IPS-NIHi7 (cell line): ENCODE results near the gene PI4KB.
"Not testable (repeated sequence)": the region's sequence is repeated elsewhere in the genome, so short reads cannot be mapped to it uniquely, and the experiment has no call there.

Source experiments
- DNase-seq: peaks from one replicate; pipeline ENCODE4 v3.0.0; 2012; ENCODE audit warnings: mixed read lengths; ENCODE audit errors: extremely low spot score

The PI4KB gene

DNA sequence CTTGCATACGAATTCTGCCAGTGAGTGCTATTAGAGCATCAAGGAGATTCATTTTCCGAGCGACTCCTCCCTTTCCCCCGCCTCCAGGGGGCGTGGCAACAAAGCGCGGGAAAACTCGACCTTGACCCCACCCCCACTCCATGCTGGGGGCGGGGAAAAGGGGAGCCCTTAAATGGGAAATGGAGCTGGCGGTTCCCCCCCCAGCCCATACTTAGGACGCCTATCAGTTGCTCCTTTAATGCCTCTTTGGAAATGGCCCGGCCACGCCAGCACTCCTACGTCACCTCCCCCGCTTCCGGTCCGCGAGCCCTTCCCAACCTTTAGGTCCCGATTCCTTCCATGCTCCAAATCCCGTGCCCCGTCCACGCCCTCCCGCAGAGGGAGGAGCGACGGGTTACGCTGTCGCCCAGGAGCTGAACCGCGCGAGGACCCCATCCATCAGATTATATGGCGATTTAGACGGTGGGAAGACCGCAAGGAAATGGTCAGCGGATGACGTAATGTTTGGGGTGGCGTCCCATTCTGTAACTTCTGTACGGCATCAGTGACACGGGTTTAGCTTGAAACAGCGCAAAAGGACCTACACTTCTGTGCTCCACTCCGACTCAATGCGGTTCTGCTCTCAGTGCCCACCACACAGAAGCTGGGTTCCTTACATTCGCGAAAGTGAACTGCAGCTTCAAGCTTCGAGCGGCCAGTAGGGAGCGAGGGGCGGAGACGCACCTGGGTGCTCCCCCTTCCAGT is 45.8 kb downstream of the PI4KB start:
- DNase-seq = peak; percentile 95

DNA sequence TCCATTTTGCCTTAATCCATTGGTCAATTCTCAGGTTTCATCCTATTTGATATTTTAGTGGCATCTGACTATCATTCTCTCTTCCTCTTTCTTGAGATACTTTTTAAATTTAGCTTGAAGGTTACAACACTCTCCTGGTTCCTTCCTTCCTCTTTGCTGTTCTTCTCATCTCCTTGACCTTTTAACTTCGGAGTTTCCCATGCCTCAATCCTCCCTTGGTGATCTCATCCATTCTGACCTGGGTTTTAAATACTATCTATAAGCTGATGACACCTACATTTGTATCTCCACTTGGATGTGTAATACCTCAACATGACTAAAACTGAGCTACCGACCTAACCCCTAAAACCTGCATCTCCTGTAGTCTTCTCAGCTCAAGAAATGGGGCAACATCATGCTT is 50.0 kb downstream of the PI4KB start:
- no peak for DNase-seq

DNA sequence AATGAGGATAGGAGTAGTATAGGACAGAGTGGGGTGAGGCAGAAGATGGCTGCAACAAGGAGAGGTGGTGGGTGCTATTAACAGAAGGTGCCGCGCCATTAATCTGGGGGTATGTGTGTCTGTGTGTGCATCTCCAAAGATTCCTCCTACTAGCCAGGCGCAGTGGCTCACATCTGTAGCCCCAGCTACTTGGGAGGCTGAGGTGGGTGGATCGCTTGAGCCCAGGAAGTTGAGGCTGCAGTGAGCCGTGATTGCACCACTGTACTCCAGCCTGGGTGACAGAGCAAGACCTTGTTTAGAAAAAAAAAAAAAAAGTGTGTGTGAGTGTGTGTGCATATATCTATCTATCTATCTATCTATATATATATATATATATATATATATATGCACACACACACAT is 51.9 kb downstream of the PI4KB start:
- DNase-seq = not testable (repeated sequence)

DNA sequence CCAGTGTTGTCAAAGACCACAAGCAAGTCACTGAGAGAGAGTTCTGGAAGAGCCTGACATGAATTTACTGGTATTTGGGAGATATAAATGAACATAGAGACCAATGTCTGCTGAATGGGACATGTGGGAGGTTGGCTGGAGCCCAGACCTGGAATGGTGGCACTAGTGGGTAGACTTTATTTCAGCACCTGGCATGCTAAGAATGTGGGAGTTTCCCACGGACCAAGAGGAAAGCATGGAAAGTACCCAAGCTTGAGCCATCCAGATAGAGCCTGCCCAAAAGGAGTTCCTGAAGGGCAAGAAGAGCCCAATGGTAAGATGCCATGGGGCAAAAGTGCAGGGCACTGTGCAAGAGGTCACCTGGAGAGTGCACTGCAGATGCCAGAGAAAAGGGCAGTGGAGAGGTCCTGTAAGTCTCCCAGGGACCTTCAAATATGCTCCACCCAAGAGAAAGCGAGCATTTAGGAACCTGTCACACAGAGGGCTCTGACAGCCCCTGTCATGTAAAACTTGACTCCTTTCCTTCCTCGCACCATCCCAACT is 53.2 kb downstream of the PI4KB start:
- no peak for DNase-seq

DNA sequence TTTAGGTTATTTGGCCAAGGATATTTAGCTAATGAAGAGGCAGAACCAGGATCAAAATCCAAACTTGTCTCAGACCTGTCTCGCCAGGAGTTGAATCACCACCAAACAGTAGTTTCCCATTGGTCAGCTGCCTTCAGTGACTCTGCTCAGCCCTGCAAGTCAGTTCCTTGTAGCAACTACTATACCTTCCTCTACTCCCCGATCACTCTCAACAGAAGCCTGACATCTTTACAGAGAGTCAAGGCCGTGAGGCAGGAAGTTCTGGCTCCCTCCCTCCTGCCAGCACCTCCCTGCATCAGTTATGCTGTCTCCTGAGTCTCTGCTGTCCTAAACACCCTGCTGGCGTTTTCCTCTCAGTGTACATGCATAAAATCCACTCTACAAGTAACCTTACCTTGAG is 59.5 kb downstream of the PI4KB start:
- DNase-seq = no peak

DNA sequence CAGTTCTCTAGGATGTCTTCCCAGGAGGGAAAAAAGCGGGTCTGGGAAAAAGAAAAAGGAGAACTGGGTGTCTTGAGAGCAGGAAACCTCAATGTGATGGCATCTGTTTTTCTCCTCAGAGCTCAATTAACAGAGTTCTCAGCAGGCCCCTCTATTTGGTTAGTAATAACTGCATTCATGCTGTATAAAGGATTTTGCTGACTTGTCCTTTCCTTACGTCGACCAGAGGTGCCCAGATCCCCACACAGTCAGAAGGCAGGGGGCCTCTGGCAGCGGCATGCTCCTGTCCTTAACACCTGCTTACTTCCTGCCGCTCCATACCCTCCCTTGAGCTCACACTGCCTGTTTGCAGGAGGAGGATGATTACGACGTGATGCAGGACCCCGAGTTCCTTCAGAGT is 60.4 kb downstream of the PI4KB start:
- no peak for DNase-seq

DNA sequence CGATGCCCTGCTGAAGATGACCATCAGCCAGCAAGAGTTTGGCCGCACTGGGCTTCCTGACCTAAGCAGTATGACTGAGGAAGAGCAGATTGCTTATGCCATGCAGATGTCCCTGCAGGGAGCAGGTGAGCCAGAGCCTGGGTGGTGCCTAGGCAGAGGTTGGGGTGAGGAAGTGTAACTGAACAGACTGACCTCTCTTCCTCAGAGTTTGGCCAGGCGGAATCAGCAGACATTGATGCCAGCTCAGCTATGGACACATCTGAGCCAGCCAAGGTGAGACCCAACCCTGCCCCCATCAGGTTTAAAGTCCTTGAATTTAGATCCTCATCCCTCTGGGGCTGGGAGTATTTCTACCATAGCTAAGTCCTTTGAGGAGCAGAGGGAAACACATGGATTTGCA is 60.9 kb downstream of the PI4KB start:
- no peak for DNase-seq

DNA sequence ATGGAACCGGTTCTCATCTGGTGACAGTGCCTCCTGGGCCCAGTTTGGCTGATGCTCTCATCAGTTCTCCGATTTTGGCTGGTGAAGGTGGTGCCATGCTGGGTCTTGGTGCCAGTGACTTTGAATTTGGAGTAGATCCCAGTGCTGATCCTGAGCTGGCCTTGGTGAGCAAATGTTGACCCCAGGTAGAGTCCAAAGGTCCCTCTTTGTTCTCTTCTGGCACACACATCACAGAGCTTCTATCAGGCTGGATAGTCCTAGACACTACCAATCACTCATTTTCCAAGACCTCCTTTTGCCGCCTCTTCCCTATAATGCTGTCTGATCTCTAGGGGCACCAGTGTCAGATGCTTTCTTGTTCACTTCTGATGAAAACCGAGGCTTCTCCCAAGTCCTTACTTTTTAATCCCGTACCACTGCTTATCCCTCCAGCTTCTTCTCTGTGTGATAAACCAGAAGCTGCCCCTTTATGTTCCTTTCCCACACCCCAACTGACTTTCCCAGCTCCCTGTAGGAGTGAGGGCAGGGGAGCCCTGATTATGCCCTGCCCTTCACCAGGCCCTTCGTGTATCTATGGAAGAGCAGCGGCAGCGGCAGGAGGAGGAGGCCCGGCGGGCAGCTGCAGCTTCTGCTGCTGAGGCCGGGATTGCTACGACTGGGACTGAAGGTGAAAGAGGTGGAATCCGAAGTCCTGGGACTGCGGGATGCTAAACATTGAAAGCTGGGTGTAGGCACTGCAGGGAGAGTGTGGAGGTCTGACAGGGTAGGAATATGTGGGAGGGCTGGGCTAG is 61.6 kb downstream of the PI4KB start:
- no peak for DNase-seq

DNA sequence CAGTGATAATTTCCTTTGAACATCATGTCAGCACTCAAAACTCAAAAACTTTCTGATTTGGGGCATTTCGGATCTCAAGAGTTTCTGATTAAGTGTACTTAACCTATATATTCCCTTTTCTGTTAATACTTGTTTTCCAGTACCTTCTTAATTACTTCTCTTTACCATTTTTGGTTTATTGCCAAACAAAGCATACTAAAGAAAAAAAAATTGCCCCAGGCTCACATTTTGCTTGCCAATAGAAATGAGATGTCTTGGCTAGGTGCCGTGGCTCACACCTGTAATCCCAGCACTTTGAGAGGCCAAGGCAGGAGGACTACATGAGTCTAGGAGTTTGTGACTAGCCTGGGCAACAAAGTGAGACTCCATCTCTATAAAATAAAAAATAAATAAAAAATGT is 67.9 kb downstream of the PI4KB start:
- no peak for DNase-seq

DNA sequence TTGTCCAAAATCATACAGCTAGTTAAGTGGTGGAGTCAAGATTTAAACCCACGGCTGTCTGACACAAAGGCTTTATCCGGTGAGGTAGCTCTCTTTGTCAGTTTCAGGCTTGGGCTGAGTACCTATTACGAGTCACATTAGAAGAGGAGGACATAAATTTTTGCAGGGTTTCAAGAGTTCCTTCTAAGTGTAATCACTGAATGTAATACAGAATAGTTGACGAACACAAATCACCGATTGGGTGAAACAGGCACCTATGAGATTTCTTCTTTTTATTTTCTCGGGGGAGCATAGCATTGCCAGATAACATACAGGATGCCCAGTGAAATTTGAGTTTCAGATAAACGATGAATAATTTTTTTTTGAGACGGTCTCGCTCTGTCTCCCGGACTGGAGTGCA is 71.8 kb downstream of the PI4KB start:
- DNase-seq = no peak

DNA sequence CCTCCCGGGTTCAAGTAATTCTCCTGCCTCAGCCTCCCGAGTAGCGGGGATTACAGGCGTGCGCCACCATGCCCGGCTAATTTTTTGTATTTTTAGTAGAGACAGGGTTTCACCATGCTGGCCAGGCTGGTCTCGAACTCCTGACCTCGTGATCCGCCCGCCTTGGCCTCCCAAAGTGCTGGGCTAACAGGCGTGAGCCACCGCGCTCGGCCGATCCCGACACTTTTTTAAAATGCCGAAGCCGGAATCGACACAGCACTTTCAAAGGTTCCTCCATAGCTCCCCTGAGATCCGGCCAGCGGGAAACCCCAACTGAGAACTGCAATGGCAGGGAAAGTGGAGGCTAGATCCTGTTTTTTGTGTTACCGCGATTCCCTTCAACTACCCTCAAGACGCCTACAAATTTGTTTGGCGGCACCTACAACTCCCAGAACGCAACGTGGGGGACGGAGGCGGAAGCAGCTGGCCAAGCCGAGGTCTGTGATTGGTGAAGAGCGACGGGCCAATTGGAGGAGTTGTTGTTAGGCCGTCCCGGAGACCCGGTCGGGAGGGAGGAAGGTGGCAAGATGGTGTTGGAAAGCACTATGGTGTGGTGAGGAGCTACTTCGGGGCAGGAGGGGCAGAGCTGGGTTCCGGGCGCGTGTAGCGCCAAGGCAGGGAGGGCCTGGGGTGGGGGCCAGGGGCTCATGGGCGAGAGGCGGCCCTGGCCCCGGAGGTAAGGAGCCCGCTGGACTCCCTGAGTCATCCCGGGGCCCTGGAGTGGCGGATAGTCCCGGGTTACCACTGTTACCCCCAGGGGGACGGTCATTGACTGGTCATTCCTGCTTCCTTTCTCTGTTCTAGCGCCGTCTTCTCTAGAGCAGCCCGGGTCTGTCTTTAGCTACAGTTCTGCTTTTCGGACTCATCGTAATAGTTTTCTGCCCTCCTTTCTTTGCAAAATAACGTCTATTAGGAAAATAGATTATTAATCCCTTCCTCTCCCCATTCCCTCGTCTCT is 72.7 kb downstream of the PI4KB start, which contains the start of gene PSMD4:
Gene PSMD4, plus strand, starts transcription at position 518 of the 997 bp plus-strand sequence. Its CDS starts 49 bp downstream, at position 567.
- DNase-seq = peak; percentile 99

DNA sequence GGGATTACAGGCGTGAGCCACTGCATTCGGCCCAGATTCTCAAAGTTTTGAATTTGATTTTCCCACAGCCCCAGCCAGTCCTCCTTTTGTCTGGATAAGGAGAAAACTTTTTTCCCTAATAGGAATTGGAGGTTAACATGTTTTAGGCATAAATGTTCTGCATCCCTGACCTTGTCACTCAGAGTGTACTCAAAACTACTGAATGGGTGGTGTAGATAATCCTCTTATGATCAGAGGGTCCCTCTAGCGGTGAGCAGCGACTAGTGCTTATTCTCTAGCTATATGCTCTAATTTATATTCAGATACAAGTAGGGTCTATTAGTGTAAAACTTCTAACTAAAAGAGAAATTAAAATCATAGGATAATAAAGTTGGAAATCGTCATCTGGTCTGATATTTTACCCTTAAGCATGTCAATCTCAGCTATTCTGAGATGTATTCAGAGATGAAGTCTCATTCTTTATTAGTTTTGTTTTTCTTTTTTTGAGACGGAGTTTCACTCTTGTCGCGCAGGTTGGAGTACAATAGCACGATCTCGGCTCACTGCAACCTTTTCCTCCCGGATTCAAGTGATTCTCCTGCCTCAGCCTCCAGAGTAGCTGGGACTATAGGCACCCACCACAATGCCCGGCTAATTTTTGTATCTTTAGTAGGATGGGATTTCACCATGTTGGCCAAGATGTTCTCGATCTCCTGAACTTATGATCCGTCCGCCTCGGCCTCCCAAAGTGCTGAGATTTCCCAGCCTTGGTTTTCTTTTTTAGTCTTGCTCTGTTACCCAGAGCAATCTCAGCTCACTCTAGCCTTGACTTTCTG is 75.4 kb downstream of the PI4KB start:
- DNase-seq = peak; percentile 72

DNA sequence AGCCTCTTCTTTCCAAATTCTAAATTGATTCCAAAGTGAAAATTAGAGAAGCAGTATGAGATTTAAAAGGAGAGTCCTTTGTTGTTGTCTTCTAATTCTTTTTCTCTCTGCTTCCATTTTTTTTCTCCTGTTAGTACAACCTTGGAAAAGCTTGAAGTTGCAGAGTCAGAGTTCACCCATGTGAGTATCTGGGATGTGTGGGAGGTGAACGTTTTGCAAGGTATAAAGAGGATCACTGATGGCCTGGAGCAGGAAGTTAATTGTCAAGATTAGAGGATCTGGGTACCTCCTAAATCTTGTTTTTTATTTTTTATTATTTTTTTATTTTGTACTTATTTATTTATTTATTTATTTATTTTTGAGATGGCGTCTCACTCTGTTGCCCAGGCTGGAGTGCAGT is 80.4 kb downstream of the PI4KB start:
- DNase-seq = no peak

DNA sequence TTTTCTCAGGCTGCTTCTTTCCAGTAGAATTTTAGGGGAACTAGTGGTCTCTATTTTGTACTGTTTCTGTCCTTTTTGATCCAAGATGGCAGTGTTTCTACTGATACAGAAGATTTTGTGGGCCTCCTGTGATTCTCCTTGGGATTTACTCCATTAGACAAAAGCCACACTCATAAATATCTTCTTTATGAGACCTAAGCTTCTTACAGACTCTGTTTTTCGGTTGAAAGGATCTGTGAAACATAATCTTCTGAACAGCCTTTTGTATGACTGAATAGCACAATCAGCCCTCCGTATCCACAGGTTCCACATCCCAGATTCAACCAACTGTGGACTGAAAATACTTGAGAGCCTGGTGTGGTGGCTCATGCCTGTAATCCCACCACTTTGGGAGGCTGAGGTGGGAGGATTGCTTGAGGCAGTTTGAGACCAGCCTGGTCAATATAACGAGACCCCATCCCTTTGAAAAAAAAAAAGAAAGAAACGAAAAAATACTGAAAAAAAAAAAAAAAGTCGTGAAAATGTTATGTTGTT is 83.5 kb downstream of the PI4KB start:
- DNase-seq = no peak

DNA sequence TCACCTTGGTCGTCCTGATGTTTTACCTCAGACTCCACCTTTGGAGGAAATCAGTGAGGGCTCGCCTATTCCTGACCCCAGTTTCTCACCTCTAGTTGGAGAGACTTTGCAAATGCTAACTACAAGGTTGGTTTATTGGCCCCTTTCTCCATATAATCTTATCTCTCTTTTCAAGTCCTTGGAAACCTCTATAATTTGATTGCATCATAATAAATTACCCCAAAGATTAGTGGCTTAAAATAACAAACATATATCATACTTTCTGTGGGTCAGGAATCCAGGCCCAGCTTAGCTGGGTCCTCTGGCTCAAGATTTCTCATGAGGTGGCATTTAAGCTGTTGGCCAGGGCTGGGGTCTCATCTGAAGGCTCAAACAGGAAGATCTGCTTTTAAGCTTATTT is 84.8 kb downstream of the PI4KB start:
- no peak for DNase-seq
